Lung (tissue), 12 donors: Measurements from ENCODE around the gene KCNJ5. TPM values are rescaled to one million over a fixed set of nuclear protein-coding genes. Genes with fewer than 3 reads are reported as not detected.
A peak's percentile ranks its signal among the peaks of the same experiment; 100 is the strongest.

Experiments
- ATAC-seq: fragments of 200-7000 bp; cut with Tn5 transposase; one replicate; pipeline ENCODE4 v1.9.1; 2020; ENCODE audit warnings: moderate number of reproducible peaks; ENCODE audit not compliant: insufficient read depth, low FRiP score
- DNase-seq, 3 donors: peaks; one replicate each; pipeline ENCODE4 v3.0.0-alpha.2; 2013 to 2017
- H3K27ac ChIP-seq, 2 donors: one replicate each; pipeline ENCODE4 v1.5.1; 2013; ENCODE audit warnings: mild to moderate bottlenecking in 2 of 2, moderate library complexity in 2 of 2, control low read depth in 1 of 2, inconsistent platforms in 1 of 2, low read depth in 1 of 2, low read length in 1 of 2
- H3K27me3 ChIP-seq, 3 donors: one replicate each; pipeline ENCODE4 v1.5.1; 2013; ENCODE audit warnings: low read length in 2 of 3; ENCODE audit not compliant: control insufficient read depth in 3 of 3, insufficient read depth in 3 of 3
- H3K36me3 ChIP-seq, 4 donors: one replicate each; pipeline ENCODE4 v1.5.1; 2013; ENCODE audit warnings: low read length in 4 of 4, mild to moderate bottlenecking in 1 of 4, moderate library complexity in 1 of 4; ENCODE audit not compliant: control insufficient read depth in 4 of 4, insufficient read depth in 4 of 4
- H3K4me1 ChIP-seq, 5 donors: one replicate each; pipeline ENCODE4 v1.5.1; 2013; ENCODE audit warnings: low read length in 5 of 5, mild to moderate bottlenecking in 2 of 5, moderate library complexity in 1 of 5; ENCODE audit not compliant: control insufficient read depth in 5 of 5, insufficient read depth in 5 of 5
- H3K4me3 ChIP-seq: one replicate; pipeline ENCODE4 v1.5.1; 2013; ENCODE audit warnings: mild to moderate bottlenecking, control low read depth, moderate library complexity
- H3K9ac ChIP-seq, 2 donors: one replicate each; pipeline ENCODE4 v1.5.1; 2013; ENCODE audit warnings: low read length in 2 of 2, control low read depth in 1 of 2; ENCODE audit not compliant: insufficient read depth in 1 of 2
- H3K9me3 ChIP-seq, 4 donors: one replicate each; pipeline ENCODE4 v1.5.1; 2013; ENCODE audit warnings: low read length in 3 of 4, mild to moderate bottlenecking in 1 of 4, moderate library complexity in 1 of 4; ENCODE audit not compliant: control insufficient read depth in 4 of 4, insufficient read depth in 3 of 4
- CTCF ChIP-seq: IDR thresholded peaks from 2 replicates; pipeline ENCODE4 v1.5.1; 2012; ENCODE audit warnings: mild to moderate bottlenecking; ENCODE audit errors: control extremely low read depth, extremely low read depth
- WGBS, 2 donors: extraction: QIAGEN DNeasy Blood & Tissue Kit; methylation state at CpG; one replicate each; pipeline ENCODE4 v1.1.7; 2013; 5-methylcytosine and 5-hydroxymethylcytosine counted together
- polyA plus RNA-seq, 2 donors: library from polyadenylated mRNA; stranded (reverse); fragments of 200-250 nt; gene quantifications; one replicate each; pipeline ENCODE4 v1.2.1, GENCODE V29; 2013
- total RNA-seq, 2 donors: library from RNA; depleted of rRNA in 1 of 2; stranded (reverse); fragments of >200 nt in 1 of 2; gene quantifications; one replicate each; pipeline ENCODE4 v1.2.1, GENCODE V29; 2014 to 2021
- donor health status: control.
- donor health status: control.
- donor health status: Bipolar disorder and iron deficiency.
- donor health status: healthy.
- donor health status: DM: yes; HTN: yes; CAD: no.

KCNJ5 gene
- total and polyA plus RNA-seq, 4 donors, result 2.0 to 5.0 (median 2.8) TPM

DNA sequence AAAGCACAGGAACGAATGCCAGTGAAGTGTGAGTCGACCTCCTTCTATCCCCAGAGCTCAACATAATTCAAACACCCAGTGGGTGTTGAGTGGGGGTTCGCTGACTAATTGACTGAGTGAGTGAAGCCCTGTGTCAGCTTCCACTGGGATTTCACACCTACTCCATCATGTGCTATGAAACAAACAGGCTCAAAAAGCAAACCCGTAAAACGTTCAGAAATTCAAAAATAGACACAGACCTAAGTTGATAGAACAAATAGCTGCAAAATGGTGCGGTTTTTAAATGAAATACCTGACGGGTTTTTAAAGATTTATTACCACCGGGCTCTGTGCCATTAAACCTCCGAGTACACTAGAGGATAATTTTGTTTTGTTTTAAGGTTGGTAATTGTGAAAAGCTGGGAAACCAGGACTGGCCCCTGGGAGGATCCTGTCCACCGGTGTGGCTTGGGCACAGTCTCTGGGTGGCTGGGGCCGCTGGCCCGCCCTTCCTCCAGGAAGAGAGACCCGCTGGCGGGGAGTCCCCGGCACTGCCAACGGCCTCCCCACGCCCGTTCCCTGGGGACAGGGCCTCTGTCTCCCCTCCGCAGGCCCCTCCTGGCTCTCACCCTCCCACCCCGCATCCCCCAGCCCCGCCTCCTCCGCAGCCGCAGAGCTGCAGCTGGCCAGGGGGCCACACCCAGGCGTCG is 13.6 kb downstream of the KCNJ5 start:
- H3K4me1 ChIP-seq, result peaks cover 2 to 21% (median 5%) of the 10 kb centered on the region in 5 donors
- peak overlapping the region in 1 of 2 donors; percentile 73 for H3K27ac ChIP-seq
- H3K36me3 ChIP-seq, result no peaks in the 10 kb centered on the region
- no peak overlapping the region for H3K4me3 ChIP-seq
- DNase-seq, result peak; percentile 56 to 72 (median 60)
- TF ChIP-seq CTCF, result no peak
- peaks cover 0 to 24% (median 22%) of the 10 kb centered on the region in 3 donors for H3K27me3 ChIP-seq
- H3K9ac ChIP-seq, result no peak overlapping the region
- WGBS, 2 donors, result 6 to 9% methylated on average over 19 to 25 of the region's 25 CpGs
- H3K9me3 ChIP-seq, result no peaks in the 10 kb centered on the region
- peak; percentile 25 for ATAC-seq

DNA sequence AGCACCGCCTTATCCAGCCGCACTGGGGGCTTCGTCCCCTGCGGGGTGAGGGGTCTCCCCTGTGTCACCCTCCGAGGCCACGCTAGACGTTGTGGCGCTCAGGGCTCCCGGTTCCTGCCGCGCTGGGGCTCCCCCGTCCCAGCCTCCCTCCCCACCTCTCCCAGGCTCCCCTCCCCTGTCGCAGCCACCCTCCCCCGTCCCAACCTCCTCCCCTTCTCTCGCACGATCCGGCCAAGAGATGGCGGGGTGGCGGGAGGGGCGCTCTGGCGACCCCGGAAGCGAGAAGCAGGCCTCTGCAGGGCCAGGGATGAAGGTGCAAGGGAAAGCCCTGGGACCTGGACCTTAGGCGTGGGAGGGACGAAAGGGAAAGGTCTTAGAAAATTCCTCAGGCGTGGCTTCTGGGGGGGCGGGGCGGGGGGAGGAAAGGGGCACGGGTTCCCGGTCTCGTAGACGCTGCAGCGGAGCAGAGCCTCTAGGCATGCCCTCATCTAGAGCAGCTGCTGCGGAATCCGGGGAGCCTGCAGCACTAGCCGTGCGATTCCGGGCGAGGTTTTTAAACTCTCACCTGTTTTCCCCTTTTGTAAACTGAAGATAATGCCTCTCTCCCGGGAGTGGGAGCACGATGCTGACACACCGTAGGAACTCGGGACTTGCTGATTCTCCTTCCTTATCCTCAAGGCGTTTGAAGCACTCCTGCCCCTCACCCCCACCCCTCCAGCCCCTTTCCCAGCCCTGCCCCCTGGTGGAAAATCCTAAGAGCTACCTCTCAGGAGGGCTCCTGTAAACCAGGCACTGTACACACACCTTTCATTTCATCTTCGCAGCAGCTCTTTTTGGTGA is 14.4 kb downstream of the KCNJ5 start:
- 1 to 2% methylated on average over 45 of the region's 45 CpGs for WGBS, 2 donors
- peak overlapping the region; percentile 48 for H3K4me3 ChIP-seq
- peak overlapping the region in 1 of 2 donors; percentile 73 for H3K27ac ChIP-seq
- ATAC-seq, result peak; percentile 63
- H3K9ac ChIP-seq, result no peak overlapping the region
- H3K4me1 ChIP-seq, result peaks cover 2 to 21% (median 5%) of the 10 kb centered on the region in 5 donors
- TF ChIP-seq CTCF, result no peak
- peak; percentile 63 to 68 (median 64) for DNase-seq
- no peaks in the 10 kb centered on the region for H3K9me3 ChIP-seq
- peaks cover 0 to 24% (median 22%) of the 10 kb centered on the region in 3 donors for H3K27me3 ChIP-seq
- H3K36me3 ChIP-seq, result no peaks in the 10 kb centered on the region

DNA sequence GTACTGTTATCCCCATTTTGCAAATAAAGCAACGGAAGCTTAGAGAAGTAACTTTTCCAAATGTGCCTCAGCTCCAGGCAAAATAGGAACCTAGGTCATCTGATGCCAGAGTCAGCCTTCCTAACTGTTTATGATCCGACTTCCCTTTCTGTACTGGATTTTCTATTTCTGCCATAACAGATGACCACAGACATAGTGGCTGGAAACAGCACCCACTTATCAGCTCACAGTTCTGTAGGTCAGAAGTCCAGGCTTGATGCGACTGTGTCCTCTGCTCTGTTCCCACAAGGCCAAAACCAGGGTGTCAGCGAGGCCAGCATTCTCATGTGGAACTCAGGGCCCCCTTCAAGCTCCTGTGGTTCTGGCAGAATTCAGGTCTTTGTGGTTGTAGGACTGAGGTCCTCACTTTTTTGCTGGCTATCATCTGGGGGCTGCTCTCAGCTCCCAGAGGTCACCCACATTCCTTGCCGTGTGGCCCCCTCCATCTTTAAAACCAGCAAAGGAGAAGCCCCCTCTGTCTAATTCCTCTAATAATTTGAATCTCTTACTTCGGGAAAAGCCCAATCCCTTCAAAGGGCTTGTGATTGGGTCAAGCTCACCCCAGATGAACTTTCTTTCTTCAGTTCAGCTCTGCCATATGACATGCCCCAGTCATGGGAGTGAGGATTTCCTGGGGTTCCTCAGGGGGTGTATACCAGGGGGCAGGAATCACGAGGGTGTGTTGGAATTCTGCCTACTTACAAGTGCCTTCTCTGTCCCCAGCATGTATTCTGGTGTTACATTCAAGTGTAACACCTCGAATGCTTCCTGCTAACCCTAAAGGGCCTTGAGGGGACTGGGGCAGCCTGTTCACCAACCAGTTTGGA is 15.3 kb downstream of the KCNJ5 start:
- Histone ChIP-seq H3K4me3 (no peak overlapping the region), H3K27me3 (peaks cover 0 to 21% (median 19%) of the 10 kb centered on the region in 3 donors), H3K9ac (no peak overlapping the region), H3K27ac (peak overlapping the region in 1 of 2 donors; percentile 56), H3K36me3 (no peaks in the 10 kb centered on the region), H3K4me1 (peaks cover 2 to 19% (median 5%) of the 10 kb centered on the region in 5 donors), H3K9me3 (peaks cover 0 to 3% (median 0%) of the 10 kb centered on the region in 4 donors)
- DNase-seq (no peak), ATAC-seq (no peak)
- 58 to 60% methylated on average over 8 of the region's 8 CpGs for WGBS, 2 donors
- TF ChIP-seq CTCF, result no peak
